ENCODE measurements around the gene ABCA1.

ABCA1 gene

DNA sequence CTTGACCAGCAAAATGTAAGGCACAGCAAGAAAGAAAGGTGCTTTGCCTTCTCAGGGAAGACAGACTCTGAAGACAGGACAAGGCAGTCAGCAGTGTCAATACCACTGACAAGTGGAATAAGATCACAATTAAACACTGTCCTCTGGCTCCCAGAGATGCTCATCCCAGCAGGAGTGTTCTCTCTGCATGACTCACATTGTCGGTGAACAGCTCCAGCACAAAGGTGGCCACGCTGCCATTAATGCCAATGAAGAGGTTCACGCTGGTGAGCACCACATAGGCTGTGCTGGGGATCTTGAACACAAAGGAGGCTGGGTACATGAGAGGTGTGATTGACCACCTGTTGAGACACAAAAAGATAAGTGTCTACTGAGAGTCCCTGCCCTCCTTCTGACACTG, 132.1 kb downstream of the ABCA1 start:
- no peak for DNase-seq (ENCODE audit: low read depth)
- TF ChIP-seq, protein P1, sequence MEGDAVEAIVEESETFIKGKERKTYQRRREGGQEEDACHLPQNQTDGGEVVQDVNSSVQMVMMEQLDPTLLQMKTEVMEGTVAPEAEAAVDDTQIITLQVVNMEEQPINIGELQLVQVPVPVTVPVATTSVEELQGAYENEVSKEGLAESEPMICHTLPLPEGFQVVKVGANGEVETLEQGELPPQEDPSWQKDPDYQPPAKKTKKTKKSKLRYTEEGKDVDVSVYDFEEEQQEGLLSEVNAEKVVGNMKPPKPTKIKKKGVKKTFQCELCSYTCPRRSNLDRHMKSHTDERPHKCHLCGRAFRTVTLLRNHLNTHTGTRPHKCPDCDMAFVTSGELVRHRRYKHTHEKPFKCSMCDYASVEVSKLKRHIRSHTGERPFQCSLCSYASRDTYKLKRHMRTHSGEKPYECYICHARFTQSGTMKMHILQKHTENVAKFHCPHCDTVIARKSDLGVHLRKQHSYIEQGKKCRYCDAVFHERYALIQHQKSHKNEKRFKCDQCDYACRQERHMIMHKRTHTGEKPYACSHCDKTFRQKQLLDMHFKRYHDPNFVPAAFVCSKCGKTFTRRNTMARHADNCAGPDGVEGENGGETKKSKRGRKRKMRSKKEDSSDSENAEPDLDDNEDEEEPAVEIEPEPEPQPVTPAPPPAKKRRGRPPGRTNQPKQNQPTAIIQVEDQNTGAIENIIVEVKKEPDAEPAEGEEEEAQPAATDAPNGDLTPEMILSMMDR (conservative IDR thresholded peaks at IDR 0.05; ENCODE audit: low read depth, low read length), result no peak

DNA sequence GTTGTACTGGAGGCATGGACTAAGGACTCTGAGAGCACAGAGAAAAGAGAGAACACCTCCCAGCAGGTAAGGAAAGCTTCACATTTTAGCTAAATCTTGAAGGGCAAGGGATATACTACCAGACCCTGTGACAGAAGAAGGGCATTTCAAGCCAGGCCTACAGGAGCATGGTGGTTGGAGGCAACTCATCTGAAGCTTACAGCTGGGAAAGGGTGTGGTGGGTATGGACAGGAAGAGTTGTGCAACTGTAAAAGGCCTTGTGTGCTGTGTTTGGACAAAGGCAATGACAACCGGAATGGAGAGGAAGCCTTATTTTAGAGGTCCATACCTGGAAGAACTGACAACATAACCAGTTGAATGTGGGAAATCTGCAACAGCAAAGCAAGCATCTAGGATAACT, 132.9 kb downstream of the ABCA1 start:
- no peak for DNase-seq (ENCODE audit: low read depth)
- H3K4me3 ChIP-seq (ENCODE audit: low read length), result no peak overlapping the region
- TF ChIP-seq, protein P1 (conservative IDR thresholded peaks at IDR 0.05; ENCODE audit: low read depth, low read length), result no peak

More for the DNA sequence above, 132.1 kb downstream of the ABCA1 start:
- H3K4me3 ChIP-seq (ENCODE audit: low read length), result no peak overlapping the region

DNA sequence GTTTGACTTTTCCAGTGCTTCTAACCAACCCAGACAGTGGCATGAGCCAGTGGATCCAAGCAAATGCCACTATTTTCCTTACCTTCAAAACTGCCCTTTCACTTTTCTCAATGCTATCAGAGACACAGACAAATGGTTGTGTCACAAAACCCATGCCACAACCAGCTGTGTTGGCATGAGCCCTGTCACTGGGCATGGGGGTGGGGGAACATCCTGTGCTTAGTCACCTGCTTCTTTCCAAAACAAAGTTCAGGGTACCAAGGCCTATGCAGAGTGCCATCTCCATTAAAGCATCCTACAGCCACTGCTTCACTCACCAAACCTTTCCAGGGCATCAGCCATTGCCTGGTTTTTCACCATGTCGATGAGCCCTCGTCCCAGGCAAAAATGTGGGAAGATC, 133.9 kb downstream of the ABCA1 start:
- DNase-seq (ENCODE audit: low read depth), result no peak
- TF ChIP-seq, protein P1 (conservative IDR thresholded peaks at IDR 0.05; ENCODE audit: low read depth, low read length), result no peak
- no peak overlapping the region for H3K4me3 ChIP-seq (ENCODE audit: low read length)

DNA sequence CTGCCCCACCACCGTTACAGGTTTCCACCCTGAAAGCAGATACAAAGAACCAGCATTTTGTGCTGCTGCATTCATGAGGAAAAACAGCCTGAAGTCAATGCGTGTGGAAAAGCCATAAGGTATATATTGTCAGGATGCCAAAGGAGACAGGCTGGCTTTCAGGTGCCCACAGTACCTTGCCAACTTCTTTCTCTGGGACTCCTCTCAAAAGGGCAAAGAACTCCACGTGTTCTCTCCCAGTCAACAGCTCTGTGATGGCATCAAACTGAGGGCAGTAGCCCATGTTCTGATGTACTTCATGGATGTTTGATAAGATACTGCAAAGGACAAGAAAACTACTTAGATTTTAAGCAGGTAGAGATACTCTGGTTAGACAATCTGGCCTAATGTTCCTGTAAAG, 139.7 kb downstream of the ABCA1 start:
- TF ChIP-seq, protein P1 (conservative IDR thresholded peaks at IDR 0.05; ENCODE audit: low read depth, low read length), result no peak
- DNase-seq (ENCODE audit: low read depth), result no peak
- H3K4me3 ChIP-seq (ENCODE audit: low read length), result no peak overlapping the region

DNA sequence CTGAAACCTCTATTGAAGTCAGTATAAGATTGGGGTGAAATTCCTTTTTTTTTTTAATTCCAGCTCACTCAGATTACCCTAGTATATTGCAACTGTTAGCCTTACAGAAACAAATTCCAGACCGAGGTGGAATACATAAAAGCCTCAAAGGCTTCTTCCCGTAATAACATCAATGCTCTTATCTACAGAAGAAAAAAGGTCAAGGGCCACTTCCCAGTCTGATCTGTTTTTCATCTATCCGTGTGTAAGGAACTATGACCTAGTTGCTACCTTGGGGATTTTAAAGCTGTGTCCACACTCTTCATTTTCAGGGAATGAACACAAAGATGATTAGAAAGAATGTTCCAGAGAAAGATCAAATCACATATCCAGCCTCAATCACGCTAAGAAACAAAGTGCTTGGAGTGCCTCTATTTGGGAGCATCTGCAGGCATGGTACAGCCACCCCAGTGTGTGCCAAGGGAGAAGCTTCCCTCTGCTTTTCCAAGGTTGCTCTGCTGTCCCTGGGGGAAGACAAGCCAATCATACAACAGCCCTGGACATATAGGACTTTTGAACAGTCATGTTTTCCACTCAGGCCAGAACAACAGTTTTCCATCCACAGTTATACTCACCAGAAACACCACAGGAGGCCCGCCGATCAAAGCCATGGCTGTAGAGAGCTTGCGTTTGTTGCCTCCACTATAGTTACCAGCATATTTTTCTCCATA, 140.5 kb downstream of the ABCA1 start:
- no peak overlapping the region for H3K4me3 ChIP-seq (ENCODE audit: low read length)
- no peak for DNase-seq (ENCODE audit: low read depth)
- TF ChIP-seq, protein P1 (conservative IDR thresholded peaks at IDR 0.05; ENCODE audit: low read depth, low read length), result no peak

DNA sequence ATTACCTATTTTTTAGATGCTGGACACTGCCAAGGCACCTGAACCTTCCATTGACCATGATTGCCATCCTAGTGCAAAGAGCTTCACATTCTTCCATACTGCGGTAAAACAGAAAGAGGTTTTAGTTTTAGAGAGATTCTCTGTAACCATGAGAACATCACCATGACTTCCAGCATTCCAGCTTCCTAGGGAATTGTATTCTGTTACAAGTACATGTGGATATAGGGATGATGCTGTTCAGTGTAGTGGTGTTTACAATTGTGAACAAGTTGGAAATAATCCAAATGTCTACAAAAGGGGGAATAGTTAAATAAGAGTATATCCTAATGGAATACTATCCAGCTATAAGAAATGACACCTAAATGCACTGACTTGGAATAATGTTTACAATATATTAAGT, 141.7 kb downstream of the ABCA1 start:
- no peak overlapping the region for H3K4me3 ChIP-seq (ENCODE audit: low read length)
- no peak for DNase-seq (ENCODE audit: low read depth)
- TF ChIP-seq, protein P1 (conservative IDR thresholded peaks at IDR 0.05; ENCODE audit: low read depth, low read length), result no peak

DNA sequence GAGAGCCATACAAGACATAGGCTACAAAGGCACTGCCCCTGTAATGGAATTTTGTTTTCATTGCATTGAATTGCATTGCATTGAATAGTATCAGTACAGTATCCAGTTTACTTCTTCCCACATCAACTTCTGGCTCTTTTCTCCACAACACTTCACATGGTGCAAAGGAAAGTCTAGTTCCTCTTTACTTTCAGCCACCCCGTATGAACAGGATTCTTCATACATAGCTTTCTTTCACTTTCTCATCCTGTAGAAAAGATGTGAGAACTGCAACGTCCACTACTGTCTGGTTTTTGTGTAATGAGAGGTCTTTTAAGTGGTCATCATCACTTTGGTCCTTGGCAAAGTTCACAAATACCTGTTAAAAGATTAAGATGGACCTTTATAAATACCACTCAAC, 143.9 kb downstream of the ABCA1 start:
- TF ChIP-seq, protein P1 (conservative IDR thresholded peaks at IDR 0.05; ENCODE audit: low read depth, low read length), result no peak
- no peak overlapping the region for H3K4me3 ChIP-seq (ENCODE audit: low read length)
- DNase-seq (ENCODE audit: low read depth), result no peak

Measured in retinal pigment epithelial cell (primary cell).